B cell (primary cell): ENCODE results near the gene TSPAN9. TPM values are rescaled to one million over a fixed set of nuclear protein-coding genes. Genes with fewer than 3 reads are reported as not detected.

Experiments
- ATAC-seq: fragments of 200-7000 bp; cut with Tn5 transposase; one replicate; pipeline ENCODE4 v1.10.0; 2021; ENCODE audit warnings: low read depth, mild to moderate bottlenecking, moderate number of reproducible peaks, moderate library complexity
- CTCF ChIA-PET: fragments of 350-600 bp; sonication (Branson Sonifier 250); formaldehyde crosslinking; loops from one replicate; lab custom pipeline; 2021; ENCODE audit warnings: antibody characterized with exemption, inconsistent platforms; lab: Charles Lee
- POLR2A ChIA-PET: fragments of 350-600 bp; sonication (Branson Sonifier 250); formaldehyde crosslinking; loops from one replicate; lab custom pipeline; 2021; ENCODE audit warnings: antibody characterized with exemption; lab: Charles Lee
- DNase-seq: peaks from one replicate; pipeline ENCODE4 v3.0.0; 2013
- H2AFZ ChIP-seq: 2 replicates; pipeline ENCODE4 v1.6.1; 2012; ENCODE audit warnings: mild to moderate bottlenecking, low read depth, low read length; ENCODE audit not compliant: insufficient read depth, poor library complexity, severe bottlenecking
- H3K27ac ChIP-seq, 2 donors: 1 replicate in 1 of 2; 2 replicates in 1 of 2; pipeline ENCODE4 v1.5.1; 2012 to 2013; ENCODE audit warnings: low read length in 2 of 2, mild to moderate bottlenecking in 2 of 2, moderate library complexity in 1 of 2
- H3K27me3 ChIP-seq, 4 experiments: fragments of 200-600 bp in 1 of 4; sonication (generic) in 1 of 4; replicated peaks in 1 of 4; 1 replicate in 2 of 4; 2 replicates in 2 of 4; pipeline versions ENCODE4 v1.6.1 to v1.7.0; 2013 to 2016; ENCODE audit warnings: low read length in 3 of 4, mild to moderate bottlenecking in 2 of 4, mixed read lengths in 1 of 4, moderate library complexity in 1 of 4; ENCODE audit not compliant: insufficient read depth in 4 of 4, control insufficient read depth in 3 of 4; ENCODE audit errors: control extremely low read depth in 1 of 4
- H3K36me3 ChIP-seq, 2 experiments: replicated peaks in 1 of 2; 1 replicate in 1 of 2; 2 replicates in 1 of 2; pipeline versions ENCODE4 v1.6.1 to v1.7.1; 2013; ENCODE audit warnings: low read length in 1 of 2; ENCODE audit not compliant: insufficient read depth in 2 of 2, control insufficient read depth in 1 of 2; ENCODE audit errors: control extremely low read depth in 1 of 2, extremely low read depth in 1 of 2
- H3K4me1 ChIP-seq, 2 donors: fragments of 200-600 bp in 1 of 2; sonication (generic) in 1 of 2; 1 replicate in 1 of 2; 2 replicates in 1 of 2; pipeline versions ENCODE4 v1.5.1 to v1.6.1; 2013 to 2017; ENCODE audit warnings: low read length in 2 of 2; ENCODE audit not compliant: control insufficient read depth in 2 of 2, insufficient read depth in 2 of 2
- H3K4me2 ChIP-seq: replicated peaks from 2 replicates; pipeline ENCODE3; 2012; ENCODE audit warnings: mild to moderate bottlenecking, low read depth, low read length; ENCODE audit not compliant: poor library complexity, severe bottlenecking
- H3K4me3 ChIP-seq, 5 experiments: fragments of 200-600 bp in 1 of 5; sonication (generic) in 1 of 5; 1 replicate in 3 of 5; 2 replicates in 2 of 5; pipeline versions ENCODE4 v1.5.1 to v1.7.0; 2011 to 2016; ENCODE audit warnings: low read length in 4 of 5, mild to moderate bottlenecking in 4 of 5, low read depth in 2 of 5, control low read depth in 1 of 5, moderate library complexity in 1 of 5; ENCODE audit not compliant: insufficient read depth in 1 of 5; ENCODE audit errors: control extremely low read depth in 1 of 5, extremely low read depth in 1 of 5
- H3K79me2 ChIP-seq: fragments of 200-600 bp; sonication (generic); one replicate; pipeline ENCODE4 v1.6.0; 2016; ENCODE audit warnings: low read length; ENCODE audit not compliant: control insufficient read depth, insufficient read depth
- H3K9ac ChIP-seq: fragments of 200-600 bp; sonication (generic); 2 replicates; pipeline ENCODE4 v1.6.1; 2017; ENCODE audit warnings: mild to moderate bottlenecking, low read length, moderate library complexity
- H3K9me3 ChIP-seq, 3 donors: one replicate each; pipeline versions ENCODE4 v1.6.1 to v1.7.1; 2013; ENCODE audit warnings: low read length in 2 of 3; ENCODE audit not compliant: control insufficient read depth in 2 of 3, insufficient read depth in 1 of 3; ENCODE audit errors: control extremely low read depth in 1 of 3
- H4K20me1 ChIP-seq: 2 replicates; pipeline ENCODE4 v1.6.0; 2012; ENCODE audit warnings: mild to moderate bottlenecking, low read length; ENCODE audit not compliant: insufficient read depth, control insufficient read depth, poor library complexity, severe bottlenecking
- H3K27ac Mint-ChIP-seq: one replicate; pipeline ENCODE4 v1.8.0; 2021; ENCODE audit warnings: mixed read lengths
- H3K27me3 Mint-ChIP-seq: one replicate; pipeline ENCODE4 v1.8.0; 2021; ENCODE audit warnings: mixed read lengths
- H3K4me1 Mint-ChIP-seq: one replicate; pipeline ENCODE4 v1.8.0; 2021; ENCODE audit warnings: mixed read lengths
- H3K4me3 Mint-ChIP-seq: one replicate; pipeline ENCODE4 v1.8.0; 2021; ENCODE audit warnings: mixed read lengths
- H3K9me3 Mint-ChIP-seq: one replicate; pipeline ENCODE4 v1.8.0; 2022; ENCODE audit warnings: mixed read lengths; ENCODE audit not compliant: insufficient read depth
- EZH2 ChIP-seq: IDR thresholded peaks from 2 replicates; pipeline ENCODE4 v1.6.1; 2012; ENCODE audit warnings: borderline replicate concordance, low read depth, mild to moderate bottlenecking, moderate library complexity, low read length; ENCODE audit not compliant: insufficient read depth, poor library complexity, severe bottlenecking
- WGBS: methylation state at CpG from one replicate; pipeline ENCODE4 v1.1.5; 2013; ENCODE audit warnings: missing lambda C conversion rate; ENCODE audit not compliant: insufficient coverage; 5-methylcytosine and 5-hydroxymethylcytosine counted together
- intact Hi-C: fragments of 100-400 bp; cut with micrococcal nuclease; formaldehyde crosslinking; loops from one replicate; pipeline ENCODE4 v1.10.0; 2022
- polyA plus RNA-seq: library from polyadenylated mRNA; depleted of rRNA; stranded (reverse); fragments of >200 nt; gene quantifications from 2 replicates; pipeline ENCODE4 v1.2.3, GENCODE V29; 2012
- total RNA-seq, 2 donors: library from RNA; stranded (reverse); fragments of 120-200 nt in 1 of 2; gene quantifications; 1 replicate in 1 of 2; 2 replicates in 1 of 2; pipeline versions ENCODE4 v1.2.3 to v1.2.4, GENCODE V29; 2013 to 2022
- TF ChIP-seq, protein P1 (sequence below): fragments of 200-600 bp; IDR thresholded peaks from one replicate; pipeline ENCODE4 v1.8.0; 2022; ENCODE audit warnings: antibody characterized with exemption, mild to moderate bottlenecking

TSPAN9 gene
- total and polyA plus RNA-seq, 2 donors (not counting 1 experiment from before 2014, with no cell fraction given): 0.15 to 0.37 TPM

DNA sequence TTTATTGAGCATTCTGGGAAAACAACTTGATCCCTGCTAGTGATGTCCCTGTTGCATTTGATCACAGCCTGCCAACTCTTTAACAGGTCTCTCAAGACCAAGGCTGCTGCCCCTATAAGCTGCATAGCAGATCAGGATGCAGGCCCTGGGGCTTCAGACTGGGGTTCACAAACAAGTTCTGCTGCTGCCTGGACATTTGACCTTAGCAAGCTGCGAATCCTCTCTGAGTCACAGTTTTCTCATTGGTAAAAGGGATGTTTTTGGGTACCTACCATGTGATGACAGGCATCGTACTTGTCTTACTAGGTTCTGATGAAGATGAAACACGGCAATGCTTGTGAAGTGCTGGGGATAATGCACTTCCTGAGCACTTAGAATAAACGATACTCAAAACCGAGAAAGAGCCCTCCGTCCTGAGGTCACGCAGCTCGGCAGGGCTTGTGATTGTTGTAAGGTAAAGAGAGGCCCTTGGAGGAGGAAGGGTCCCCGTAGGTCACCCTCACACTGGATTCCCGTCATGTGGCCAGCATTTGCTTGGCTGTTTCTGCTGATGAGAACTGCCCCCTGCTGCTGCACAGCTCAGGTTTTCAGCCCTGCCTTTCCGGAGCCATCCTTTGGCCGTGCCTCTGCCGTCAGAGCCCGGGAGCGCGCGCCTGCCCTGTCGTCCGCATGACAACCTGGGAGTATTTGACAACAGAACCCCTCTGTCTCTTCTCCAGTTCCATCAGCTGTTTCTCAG, 39.1 kb downstream of the TSPAN9 start:
- Histone ChIP-seq H3K4me3 (no peak overlapping the region), H3K79me2 (no peaks in the 10 kb centered on the region), H3K9ac (no peak overlapping the region), H3K36me3 (no peaks in the 10 kb centered on the region), H2AFZ (no peak overlapping the region), H4K20me1 (no peaks in the 10 kb centered on the region), H3K27me3 (peaks cover 0 to 5% (median 2%) of the 10 kb centered on the region in 4 experiments), H3K4me1 (peaks cover 0 to 5% of the 10 kb centered on the region in 2 donors), H3K27ac (no peak overlapping the region), H3K9me3 (no peaks in the 10 kb centered on the region), H3K4me2 (no peak overlapping the region)
- DNase-seq (no peak), ATAC-seq (no peak)
- Mint-ChIP-seq H3K4me3 (no peak overlapping the region), H3K27me3 (peaks cover 51% of the 10 kb centered on the region), H3K9me3 (no peaks in the 10 kb centered on the region), H3K4me1 (no peaks in the 10 kb centered on the region), H3K27ac (no peak overlapping the region)
- WGBS: 77% methylated on average over 19 of the region's 19 CpGs
- intact Hi-C loops: no loop called here
- ChIA-PET POLR2A (no interaction called here), CTCF (no interaction called here)
- no peak for TF ChIP-seq EZH2
- TF ChIP-seq, protein P1, sequence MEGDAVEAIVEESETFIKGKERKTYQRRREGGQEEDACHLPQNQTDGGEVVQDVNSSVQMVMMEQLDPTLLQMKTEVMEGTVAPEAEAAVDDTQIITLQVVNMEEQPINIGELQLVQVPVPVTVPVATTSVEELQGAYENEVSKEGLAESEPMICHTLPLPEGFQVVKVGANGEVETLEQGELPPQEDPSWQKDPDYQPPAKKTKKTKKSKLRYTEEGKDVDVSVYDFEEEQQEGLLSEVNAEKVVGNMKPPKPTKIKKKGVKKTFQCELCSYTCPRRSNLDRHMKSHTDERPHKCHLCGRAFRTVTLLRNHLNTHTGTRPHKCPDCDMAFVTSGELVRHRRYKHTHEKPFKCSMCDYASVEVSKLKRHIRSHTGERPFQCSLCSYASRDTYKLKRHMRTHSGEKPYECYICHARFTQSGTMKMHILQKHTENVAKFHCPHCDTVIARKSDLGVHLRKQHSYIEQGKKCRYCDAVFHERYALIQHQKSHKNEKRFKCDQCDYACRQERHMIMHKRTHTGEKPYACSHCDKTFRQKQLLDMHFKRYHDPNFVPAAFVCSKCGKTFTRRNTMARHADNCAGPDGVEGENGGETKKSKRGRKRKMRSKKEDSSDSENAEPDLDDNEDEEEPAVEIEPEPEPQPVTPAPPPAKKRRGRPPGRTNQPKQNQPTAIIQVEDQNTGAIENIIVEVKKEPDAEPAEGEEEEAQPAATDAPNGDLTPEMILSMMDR: no peak

DNA sequence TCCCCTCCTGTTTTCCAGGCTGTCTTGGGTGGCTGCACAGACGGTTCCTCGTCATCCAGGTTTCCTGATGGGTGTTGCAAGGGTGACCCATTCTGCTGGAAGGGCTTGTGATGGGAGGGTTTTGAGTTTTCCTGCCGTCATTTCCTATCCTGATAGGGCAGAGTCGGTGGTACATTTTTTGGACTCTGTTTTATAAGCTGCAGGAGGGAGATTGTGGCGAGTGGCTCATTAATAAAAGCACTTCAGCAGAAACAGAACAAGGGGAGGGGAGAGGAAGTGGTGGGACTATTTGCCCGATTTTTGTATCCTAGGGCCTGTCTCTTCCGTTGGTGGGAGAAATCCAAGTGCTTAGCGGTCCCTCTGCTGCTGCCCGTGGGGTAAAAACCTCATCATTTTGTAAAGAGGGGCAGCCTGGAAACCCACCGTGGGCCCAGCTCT, 40.0 kb downstream of the TSPAN9 start:
- DNase-seq (no peak), ATAC-seq (no peak)
- Mint-ChIP-seq H3K4me3 (no peak overlapping the region), H3K27me3 (peaks cover 51% of the 10 kb centered on the region), H3K4me1 (no peaks in the 10 kb centered on the region), H3K9me3 (no peaks in the 10 kb centered on the region), H3K27ac (no peak overlapping the region)
- Histone ChIP-seq H3K27ac (no peak overlapping the region), H3K79me2 (no peaks in the 10 kb centered on the region), H3K4me2 (no peak overlapping the region), H3K9ac (no peak overlapping the region), H3K9me3 (no peaks in the 10 kb centered on the region), H3K4me1 (peaks cover 0 to 5% of the 10 kb centered on the region in 2 donors), H2AFZ (no peak overlapping the region), H3K27me3 (peaks cover 0 to 5% (median 2%) of the 10 kb centered on the region in 4 experiments), H3K36me3 (no peaks in the 10 kb centered on the region), H4K20me1 (no peaks in the 10 kb centered on the region), H3K4me3 (no peak overlapping the region)
- TF ChIP-seq, protein P1: no peak
- TF ChIP-seq EZH2: no peak
- intact Hi-C loops: no loop called here
- ChIA-PET POLR2A (no interaction called here), CTCF (no interaction called here)
- WGBS: 23% methylated on average over 9 of the region's 10 CpGs
